Glomerular endothelial cell (primary cell): Measurements from ENCODE around the gene POU6F2. TPM values are rescaled to one million over a fixed set of nuclear protein-coding genes. Genes with fewer than 3 reads are reported as not detected.

Experiments used
- DNase-seq: peaks from one replicate; pipeline ENCODE4 v3.0.0-alpha.2; 2011; ENCODE audit warnings: low read depth, low spot score; ENCODE audit errors: extremely low read depth
- total RNA-seq: library from RNA; depleted of rRNA; stranded (reverse); fragments of >200 nt; gene quantifications from 2 replicates; pipeline ENCODE4 v1.2.3, GENCODE V29; 2015

The POU6F2 gene
- total RNA-seq, 1 donor from 2014 or later: not detected

DNA sequence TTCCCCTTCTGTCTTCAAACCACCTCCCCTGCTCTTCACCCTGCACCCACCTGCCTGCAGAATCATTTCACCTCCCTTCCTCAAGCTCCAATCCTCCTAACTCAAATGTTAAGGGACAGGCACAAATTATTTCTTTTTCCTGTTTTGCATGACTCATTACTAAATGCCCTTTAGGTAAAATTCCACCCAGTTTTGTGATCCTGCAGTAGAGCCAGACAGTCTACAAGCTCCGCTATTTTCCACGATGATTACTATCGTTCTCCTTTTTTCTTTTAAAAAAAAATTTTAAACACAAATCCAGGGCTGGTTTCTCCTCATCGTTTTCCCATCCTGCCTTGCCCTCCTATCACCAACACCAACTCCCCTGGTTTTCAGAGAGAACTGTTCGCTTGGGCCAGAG is 401.7 kb downstream of the POU6F2 start:
- no peak for DNase-seq

DNA sequence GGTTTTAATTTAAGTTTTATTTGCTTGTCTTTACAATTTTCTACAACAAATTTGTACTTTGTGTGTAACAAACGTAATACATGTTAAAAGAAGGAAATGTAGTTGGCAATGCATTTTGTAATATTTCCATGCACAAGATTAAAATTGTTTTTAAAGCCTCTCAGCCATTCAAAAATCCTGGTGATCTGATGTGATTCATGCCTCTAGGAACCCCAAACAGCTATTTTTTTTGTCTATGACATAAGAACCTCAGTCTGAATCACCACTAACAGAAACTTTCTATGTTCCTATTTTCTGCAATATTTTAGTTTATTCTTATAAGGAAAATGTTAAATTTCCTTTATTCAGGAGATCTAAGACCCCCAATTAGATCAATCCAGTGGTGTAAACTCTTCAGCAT is 405.4 kb downstream of the POU6F2 start:
- no peak for DNase-seq

- no peak for DNase-seq
Observed at GRCh38 chr7:39384386-39384785, 406.7 kb downstream of the POU6F2 start.

DNA sequence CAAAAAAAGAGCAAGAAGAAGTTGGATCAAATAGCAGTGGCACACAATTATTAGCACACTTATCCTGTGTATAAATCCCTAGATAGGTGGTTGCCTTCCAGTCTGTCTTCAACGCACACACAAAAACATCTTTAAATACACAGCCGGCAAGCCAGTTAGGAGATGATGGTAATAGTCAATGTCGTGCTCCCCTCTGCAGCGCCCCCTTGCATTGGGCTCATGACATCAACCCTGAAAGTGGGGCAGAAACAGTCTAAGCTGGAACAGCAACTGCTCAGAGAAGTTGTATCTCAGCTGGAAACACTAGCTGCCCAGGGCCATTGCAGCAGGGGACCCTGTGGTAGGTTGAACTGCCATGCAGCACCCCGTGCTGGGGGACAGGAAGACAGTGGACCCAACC is 409.0 kb downstream of the POU6F2 start:
- DNase-seq: no peak

- DNase-seq: no peak
Observed at GRCh38 chr7:39392151-39392550, 414.4 kb downstream of the POU6F2 start.

- DNase-seq: no peak
Observed at GRCh38 chr7:39394105-39394680, 416.5 kb downstream of the POU6F2 start.

DNA sequence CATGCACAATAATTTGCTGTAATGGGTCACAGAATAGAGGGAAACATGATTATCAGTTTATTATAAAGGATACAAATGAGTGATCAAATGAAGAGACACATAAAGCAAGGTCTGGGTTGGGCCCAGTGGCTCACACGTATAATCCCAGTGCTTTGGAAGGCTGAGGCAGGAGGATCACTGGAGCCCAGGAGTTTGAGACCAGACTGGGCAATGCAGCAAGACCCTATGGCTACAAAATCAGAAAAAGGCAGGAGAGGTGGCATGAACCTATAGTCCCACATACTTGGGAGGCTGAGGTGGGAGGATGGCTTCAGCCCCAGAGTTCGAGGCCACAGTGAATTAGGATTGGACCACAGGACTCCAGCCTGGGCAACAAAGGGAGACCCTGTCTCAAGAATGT is 421.7 kb downstream of the POU6F2 start:
- no peak for DNase-seq

- DNase-seq: no peak
Observed at GRCh38 chr7:39399986-39400385, 422.3 kb downstream of the POU6F2 start.

DNA sequence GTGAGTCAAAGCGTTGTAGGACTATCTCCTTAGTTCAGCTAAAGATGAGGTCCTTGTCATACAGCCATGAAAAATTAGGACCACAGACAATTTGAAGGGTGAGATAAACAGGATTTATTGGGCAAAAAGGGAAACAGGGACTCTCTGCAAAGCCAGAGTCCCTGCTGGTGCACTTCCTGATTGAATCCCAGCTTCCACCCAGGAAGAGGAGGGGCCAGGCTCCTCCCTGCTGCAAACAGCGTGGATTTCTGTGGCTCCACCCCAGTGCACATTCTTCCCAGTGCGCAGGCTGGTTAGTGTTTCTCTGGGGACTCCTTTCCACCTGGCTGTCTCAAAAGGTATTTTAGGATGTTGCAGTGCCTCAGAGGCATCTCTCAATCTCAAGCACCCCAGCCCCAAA is 423.1 kb downstream of the POU6F2 start:
- DNase-seq: no peak

DNA sequence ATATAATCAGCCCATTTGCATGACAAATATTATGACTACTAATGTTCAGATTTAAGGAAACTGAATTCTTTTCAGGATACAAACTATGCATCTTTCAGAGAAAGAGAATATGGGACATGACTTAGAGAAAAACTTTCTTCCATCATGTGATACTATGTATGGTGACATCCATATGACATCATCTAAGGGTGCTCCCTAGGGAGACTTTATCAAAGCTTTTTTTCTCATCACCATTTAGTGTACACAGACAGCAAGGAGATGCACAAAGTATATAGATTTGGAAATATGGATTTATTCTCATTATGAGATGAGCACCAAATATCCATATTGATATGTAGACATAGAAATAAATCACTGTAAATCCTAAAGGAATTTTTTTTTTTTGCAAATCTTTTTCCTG is 424.3 kb downstream of the POU6F2 start:
- no peak for DNase-seq

DNA sequence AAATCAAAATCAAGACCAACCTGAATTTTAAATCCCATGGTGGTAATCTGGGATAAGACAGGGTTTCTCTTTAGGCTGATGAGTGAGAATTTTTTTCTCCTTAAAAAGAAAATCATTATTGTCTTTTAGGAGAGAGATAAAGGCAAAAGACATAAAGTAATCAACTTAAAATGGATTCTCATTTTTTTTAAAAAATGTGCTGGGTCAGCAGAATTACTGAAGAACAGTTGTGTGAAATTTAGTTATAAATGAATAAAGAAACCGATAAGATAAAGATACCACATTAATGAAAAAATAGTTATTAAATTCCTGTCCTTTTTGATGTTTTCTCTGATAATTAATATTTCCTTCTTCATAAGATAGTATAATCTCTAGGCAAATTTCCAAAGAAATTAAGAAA is 427.2 kb downstream of the POU6F2 start:
- DNase-seq: no peak

DNA sequence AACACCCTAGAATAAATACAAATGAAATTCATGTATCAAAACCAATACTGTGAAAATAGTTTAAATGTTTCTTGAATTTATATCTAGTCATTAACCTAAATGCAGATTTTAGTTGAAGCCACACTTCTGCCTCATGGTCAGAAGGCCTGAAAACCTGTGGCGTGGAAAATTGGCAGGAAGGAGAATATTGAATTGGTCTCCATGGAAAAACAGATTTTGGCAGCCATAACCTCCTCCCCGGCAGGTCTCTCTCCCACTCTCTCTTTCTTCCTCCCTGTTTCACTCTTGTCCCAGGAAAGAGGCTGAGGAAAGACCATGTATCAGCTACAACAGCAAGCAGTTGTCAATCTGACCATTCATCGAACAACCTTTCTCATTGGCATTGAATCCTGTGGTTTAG is 427.9 kb downstream of the POU6F2 start:
- DNase-seq: no peak

DNA sequence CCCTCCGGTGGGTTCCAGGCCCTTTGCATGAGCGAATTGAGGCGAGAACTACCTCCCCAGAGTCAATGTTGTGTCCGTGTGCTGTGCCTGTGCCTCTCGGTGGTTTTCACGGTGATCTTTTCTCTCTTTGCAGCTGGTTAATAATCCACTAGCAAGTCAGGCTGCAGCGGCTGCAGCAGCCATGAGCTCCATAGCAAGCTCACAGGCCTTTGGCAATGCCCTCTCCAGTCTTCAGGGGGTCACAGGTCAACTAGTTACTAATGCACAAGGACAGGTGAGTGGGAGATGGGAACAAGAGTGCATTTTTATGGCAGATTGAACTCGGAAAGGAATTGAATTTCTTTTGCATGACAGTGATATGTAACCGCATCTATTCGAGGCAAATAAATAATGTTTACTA is 428.8 kb downstream of the POU6F2 start:
- no peak for DNase-seq

- DNase-seq: no peak
Observed at GRCh38 chr7:39407137-39407536, 429.4 kb downstream of the POU6F2 start.

DNA sequence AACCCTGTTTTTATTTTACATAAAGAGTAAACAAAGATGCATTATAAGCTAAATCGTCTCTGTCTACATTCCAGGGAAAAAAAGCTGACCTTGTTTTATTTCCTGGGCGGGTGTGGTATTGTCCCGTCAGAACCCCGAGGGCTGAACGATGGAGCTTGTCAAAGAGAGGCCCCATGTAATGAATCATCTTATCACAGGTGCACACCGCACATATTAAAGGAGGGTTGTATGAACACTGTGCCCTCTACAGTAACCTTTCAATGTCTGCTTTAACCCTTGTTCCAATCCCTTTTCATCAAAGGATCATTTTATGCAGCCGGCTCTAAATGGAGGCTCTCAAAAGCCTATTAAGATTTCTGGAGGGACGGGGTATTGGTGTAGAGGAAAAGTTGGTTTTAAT is 430.0 kb downstream of the POU6F2 start:
- no peak for DNase-seq

- DNase-seq: no peak
Observed at GRCh38 chr7:39408906-39409305, 431.2 kb downstream of the POU6F2 start.

GRCh38 chr7:39410582-39410981 is 432.9 kb downstream of the POU6F2 start:
- no peak for DNase-seq

GRCh38 chr7:39413636-39414223 is 436.0 kb downstream of the POU6F2 start:
- no peak for DNase-seq

- no peak for DNase-seq
Observed at GRCh38 chr7:39414224-39415035, 436.7 kb downstream of the POU6F2 start.

DNA sequence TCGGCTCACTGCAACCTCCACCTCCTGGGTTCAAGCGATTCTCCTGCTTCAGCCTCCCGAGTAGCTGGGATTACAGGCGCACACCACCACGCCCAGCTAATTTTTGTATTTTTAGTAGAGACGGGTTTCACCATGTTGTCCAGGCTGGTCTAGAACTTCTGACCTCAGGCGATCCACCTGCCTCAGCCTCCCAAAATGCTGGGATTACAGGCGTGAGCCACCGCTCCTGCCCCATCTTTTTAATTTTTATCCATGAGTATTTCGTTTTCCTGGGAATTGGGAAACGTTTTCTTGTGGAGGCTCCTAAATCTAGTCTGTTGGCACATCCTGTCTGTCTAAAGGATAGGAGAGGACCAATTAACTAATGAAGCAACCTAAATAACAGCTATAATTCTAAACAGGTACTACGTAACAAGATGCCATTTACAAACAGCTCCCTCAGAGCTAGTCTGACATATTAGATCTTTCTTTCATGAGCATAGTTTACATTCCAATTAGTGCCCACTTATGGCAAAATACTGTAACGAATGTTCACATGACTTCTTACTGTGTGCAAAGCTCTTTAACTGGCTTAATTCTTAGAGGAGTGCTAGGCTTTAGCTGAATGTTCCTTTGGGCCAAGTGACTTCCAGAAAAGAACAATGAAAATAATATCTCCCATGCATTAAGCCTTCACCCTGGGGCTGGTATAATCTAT is 437.5 kb downstream of the POU6F2 start:
- no peak for DNase-seq

- no peak for DNase-seq
Observed at GRCh38 chr7:39416866-39417265, 439.2 kb downstream of the POU6F2 start.

- no peak for DNase-seq
Observed at GRCh38 chr7:39417642-39418041, 439.9 kb downstream of the POU6F2 start.
